Measurements from ENCODE around the gene GOLGA2.

GOLGA2 gene, protein sequence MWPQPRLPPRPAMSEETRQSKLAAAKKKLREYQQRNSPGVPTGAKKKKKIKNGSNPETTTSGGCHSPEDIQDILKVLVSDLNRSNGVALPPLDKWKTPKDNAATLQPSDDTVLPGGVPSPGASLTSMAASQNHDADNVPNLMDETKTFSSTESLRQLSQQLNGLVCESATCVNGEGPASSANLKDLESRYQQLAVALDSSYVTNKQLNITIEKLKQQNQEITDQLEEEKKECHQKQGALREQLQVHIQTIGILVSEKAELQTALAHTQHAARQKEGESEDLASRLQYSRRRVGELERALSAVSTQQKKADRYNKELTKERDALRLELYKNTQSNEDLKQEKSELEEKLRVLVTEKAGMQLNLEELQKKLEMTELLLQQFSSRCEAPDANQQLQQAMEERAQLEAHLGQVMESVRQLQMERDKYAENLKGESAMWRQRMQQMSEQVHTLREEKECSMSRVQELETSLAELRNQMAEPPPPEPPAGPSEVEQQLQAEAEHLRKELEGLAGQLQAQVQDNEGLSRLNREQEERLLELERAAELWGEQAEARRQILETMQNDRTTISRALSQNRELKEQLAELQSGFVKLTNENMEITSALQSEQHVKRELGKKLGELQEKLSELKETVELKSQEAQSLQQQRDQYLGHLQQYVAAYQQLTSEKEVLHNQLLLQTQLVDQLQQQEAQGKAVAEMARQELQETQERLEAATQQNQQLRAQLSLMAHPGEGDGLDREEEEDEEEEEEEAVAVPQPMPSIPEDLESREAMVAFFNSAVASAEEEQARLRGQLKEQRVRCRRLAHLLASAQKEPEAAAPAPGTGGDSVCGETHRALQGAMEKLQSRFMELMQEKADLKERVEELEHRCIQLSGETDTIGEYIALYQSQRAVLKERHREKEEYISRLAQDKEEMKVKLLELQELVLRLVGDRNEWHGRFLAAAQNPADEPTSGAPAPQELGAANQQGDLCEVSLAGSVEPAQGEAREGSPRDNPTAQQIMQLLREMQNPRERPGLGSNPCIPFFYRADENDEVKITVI

DNA sequence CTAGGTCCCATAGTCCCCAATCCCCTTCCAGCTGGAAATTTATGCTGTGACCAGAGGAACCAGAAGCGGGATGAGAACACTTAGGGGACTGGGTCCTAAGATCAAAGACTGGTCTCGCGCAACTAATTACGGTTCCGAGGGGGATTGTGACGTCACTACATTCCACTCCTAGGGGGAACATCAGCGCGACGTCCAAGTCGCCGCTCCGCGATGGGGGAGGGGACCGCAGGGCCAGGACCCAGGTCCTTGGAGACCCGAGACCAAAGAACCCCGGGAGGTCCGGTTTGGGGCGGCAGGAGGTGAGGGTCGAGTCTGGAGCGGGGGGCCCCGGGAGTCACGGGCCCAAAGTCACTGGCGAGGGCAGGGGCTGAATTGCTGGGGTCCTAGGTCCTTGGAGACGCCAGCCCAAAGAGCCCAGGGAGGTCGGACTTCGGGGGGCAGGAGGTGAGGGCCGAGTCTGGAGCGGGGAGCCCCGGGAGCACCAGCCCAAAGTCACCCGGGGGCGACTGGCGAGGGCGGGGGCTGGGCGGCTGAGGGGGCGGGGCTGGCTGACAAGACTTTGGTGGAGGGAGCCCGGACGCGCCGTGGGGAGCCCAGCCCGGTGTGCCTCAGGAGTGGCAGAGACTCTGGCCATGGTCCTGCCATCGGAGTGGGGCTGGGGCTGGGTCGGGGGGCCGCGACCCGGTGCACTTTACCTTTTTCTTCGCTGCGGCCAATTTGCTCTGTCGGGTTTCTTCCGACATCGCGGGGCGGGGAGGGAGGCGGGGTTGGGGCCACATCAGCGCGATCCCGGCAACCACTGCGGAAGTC, at the start of gene GOLGA2:
Gene GOLGA2, minus strand, starts transcription at position 810 of the 810 bp plus-strand sequence. Its CDS starts 31 bp downstream, at position 779.
- no peak for DNase-seq (ENCODE audit: low read depth in 2 of 2)

GRCh38 chr9:128324401-128324800, 48.6 kb upstream of the GOLGA2 start:
- no peak for DNase-seq (ENCODE audit: low read depth in 2 of 2)

GRCh38 chr9:128323791-128324190, 48.0 kb upstream of the GOLGA2 start:
- no peak for DNase-seq (ENCODE audit: low read depth in 2 of 2)

GRCh38 chr9:128323212-128323730, 47.5 kb upstream of the GOLGA2 start:
- DNase-seq (ENCODE audit: low read depth in 2 of 2): no peak

- DNase-seq (ENCODE audit: low read depth in 2 of 2): peak; percentile 87 to 91
Measured at GRCh38 chr9:128322404-128323211, 46.8 kb upstream of the GOLGA2 start, which contains the start of the genes COQ4 and TRUB2. TSS of gene COQ4 (plus strand) at chr9:128322839. CDS start at chr9:128322859, 20 bp downstream. TSS of gene TRUB2 (minus strand) at chr9:128322447. CDS start at chr9:128322408, 39 bp downstream.

- no peak for DNase-seq (ENCODE audit: low read depth in 2 of 2)
Measured at GRCh38 chr9:128321879-128322403, 46.1 kb upstream of the GOLGA2 start.

- no peak for DNase-seq (ENCODE audit: low read depth in 2 of 2)
Measured at GRCh38 chr9:128321343-128321742, 45.5 kb upstream of the GOLGA2 start.

GRCh38 chr9:128317629-128318028, 41.8 kb upstream of the GOLGA2 start:
- no peak for DNase-seq (ENCODE audit: low read depth in 2 of 2)

- DNase-seq (ENCODE audit: low read depth in 2 of 2): no peak
Measured at GRCh38 chr9:128316421-128316820, 40.6 kb upstream of the GOLGA2 start.

GRCh38 chr9:128314697-128315096, 38.9 kb upstream of the GOLGA2 start:
- no peak for DNase-seq (ENCODE audit: low read depth in 2 of 2)

- no peak for DNase-seq (ENCODE audit: low read depth in 2 of 2)
Measured at GRCh38 chr9:128310461-128310860, 34.7 kb upstream of the GOLGA2 start.

DNA sequence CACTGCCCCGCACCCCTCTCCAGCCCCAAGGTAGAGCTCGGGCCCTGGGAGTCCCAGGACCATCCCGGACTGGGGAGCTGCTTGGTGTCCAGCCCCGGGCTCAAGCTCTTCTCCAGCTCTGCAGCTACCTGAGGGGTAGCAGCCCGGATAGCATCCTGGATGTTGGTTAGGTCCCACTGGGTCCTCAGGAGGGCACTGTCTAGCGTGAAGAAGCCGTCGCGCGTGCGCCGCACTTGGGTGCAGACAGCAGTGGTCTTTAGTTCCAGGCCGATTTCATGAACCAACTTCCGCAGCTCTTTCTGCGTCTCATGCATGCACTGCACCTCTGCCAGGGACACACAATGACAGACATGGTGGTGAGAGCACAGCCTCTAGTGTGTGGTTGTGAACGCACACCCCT, 33.7 kb upstream of the GOLGA2 start:
- DNase-seq (ENCODE audit: low read depth in 2 of 2): no peak

DNA sequence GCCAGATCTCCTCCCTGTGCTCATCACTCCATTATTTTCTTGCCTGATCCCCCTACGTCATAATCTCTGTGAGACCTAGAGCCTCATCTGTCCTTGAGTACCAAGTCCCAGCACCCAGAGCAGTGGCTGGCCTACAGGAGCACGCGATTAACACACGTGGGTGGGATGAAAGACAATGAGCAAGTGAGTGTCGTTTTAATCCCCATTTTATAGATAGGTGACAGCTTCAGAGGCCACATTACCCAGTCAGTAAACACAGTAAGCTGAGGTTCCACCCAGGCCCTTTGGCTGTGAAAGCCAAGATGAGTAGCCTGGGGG, 29.1 kb upstream of the GOLGA2 start:
- no peak for DNase-seq (ENCODE audit: low read depth in 2 of 2)

DNA sequence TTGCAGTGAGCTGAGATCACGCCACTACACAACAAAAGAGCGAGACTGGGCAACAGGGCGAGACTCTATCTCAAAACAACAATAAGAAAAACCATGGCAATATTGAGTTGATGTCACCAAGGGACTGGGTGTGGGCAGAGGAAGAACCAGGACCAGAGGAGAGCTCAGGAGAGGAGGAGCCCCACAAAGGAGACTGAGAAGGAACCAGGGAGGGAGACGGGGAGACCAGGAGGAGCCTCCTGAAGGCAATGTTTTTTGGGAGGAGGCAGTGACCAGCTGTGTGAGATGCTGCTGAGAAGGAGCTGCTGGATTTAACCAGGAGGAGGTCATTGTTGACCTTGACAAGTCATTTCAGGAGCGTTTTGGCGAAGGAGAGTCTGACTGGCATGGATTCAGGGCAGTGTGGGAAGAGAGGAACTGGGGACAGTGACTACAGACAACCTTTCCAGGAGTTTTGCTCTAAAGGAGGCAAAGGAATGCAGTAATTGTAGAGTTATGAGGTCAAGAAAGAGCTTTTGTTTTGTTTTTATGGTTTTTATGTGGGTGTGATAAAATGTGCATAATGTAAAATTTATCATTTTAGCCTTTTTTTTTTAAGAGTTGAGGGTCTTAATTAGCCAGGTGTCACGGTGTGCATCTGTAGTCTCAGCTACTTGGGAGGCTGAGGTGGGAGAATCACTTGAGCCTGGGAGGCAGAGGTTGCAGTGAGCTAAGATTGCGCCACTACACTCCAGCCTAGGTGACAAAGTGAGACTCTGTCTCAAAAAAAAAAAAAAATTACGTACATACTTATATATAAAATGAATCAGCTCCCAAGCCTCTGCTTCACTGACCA, 28.5 kb upstream of the GOLGA2 start:
- no peak for DNase-seq (ENCODE audit: low read depth in 2 of 2)

GRCh38 chr9:128298535-128299482, 23.0 kb upstream of the GOLGA2 start:
- no peak for DNase-seq (ENCODE audit: low read depth in 2 of 2)

DNA sequence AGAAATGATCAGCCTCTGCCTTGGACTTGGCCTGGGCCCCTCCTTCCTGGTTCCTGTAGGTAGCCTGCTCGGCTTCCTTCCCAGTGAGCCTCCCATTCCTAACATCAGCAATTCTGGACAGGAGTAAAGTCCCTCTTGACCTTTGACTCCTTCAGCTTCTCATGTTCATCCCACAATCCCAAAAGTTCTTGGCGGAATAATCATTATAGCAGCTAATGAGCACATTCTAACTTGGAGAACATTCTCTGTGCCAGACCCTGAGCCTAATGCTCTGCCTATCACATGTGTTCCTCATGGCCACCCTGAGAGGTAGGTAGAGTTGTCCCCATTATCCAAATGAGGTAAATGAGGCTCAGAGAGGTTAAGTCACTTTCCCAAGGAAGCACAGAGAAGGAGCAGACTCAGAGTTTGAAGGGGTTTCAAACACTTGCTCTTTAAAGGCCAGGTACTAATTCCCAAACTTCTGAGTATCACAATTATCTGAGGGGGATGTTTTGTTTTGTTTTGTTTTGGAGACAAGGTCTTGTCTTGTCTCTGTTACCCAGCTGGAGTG, 21.5 kb upstream of the GOLGA2 start:
- no peak for DNase-seq (ENCODE audit: low read depth in 2 of 2)

- no peak for DNase-seq (ENCODE audit: low read depth in 2 of 2)
Measured at GRCh38 chr9:128296340-128297220, 20.8 kb upstream of the GOLGA2 start.
